Cardiac fibroblast (primary cell): ENCODE results near the gene TIMM23.
A peak's percentile ranks its signal among the peaks of the same experiment; 100 is the strongest.

Experiments used
- DNase-seq, 2 donors: peaks; one replicate each; pipeline versions ENCODE4 v3.0.0 to v3.0.0-alpha.2; 2010; ENCODE audit warnings: low read depth in 2 of 2
- H3K4me3 ChIP-seq, 2 donors: replicated peaks in 1 of 2; 1 replicate in 1 of 2; 2 replicates in 1 of 2; pipeline ENCODE4 v1.5.1; 2011; ENCODE audit warnings: low read depth in 2 of 2, low read length in 2 of 2, mild to moderate bottlenecking in 2 of 2, moderate library complexity in 1 of 2
- CTCF ChIP-seq: IDR thresholded peaks from one replicate; pipeline ENCODE4 v1.5.1; 2011; ENCODE audit warnings: low read depth, mild to moderate bottlenecking, low read length, inconsistent platforms

The TIMM23 gene

GRCh38 chr10:46050941-46051623 is 78.8 kb downstream of the TIMM23 start:
- TF ChIP-seq CTCF: no peak
- H3K4me3 ChIP-seq: no peak overlapping the region
- DNase-seq: peak; percentile 5 to 39

DNA sequence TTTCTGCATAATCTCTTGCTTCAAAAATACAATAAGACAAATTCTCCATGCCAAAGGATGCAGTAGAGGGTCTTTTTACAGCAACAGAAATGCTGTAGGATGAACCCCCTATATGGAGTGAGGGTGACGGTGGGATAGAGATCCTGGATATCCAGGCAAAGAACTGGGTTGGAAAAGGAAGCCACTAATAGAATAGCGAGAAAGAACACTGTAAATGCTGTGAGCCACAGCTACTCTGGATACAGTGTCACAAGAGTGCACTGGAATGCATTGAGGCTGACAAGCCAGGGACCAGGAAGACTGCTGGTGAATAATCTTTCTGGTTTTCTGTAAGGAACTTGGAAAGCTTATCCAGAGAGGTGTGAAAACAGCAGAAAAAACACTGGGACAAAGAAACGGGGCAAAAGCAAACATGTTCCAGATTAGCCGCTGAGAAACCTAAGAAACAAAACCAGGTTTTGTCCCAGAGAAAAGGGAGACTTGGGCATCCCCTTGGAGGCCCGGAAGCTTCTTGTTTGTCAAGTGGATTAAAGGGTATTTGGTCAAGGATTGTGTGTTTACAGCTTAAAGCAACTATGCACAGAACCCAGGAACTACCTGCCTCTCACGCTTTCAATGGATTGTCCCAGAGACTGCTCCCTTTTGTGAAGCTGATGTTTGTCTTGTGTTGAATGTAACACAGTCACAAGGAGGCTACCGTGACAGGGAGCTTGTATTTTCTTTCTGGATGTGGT is 79.9 kb downstream of the TIMM23 start:
- no peak for DNase-seq
- H3K4me3 ChIP-seq: no peak overlapping the region
- TF ChIP-seq CTCF: no peak

- TF ChIP-seq CTCF: no peak
- no peak overlapping the region for H3K4me3 ChIP-seq
- no peak for DNase-seq
Observed at GRCh38 chr10:46052791-46053375, 80.6 kb downstream of the TIMM23 start.
